Measurements from ENCODE around the gene SLC7A6. TPM values are rescaled to one million over a fixed set of nuclear protein-coding genes. Genes with fewer than 3 reads are reported as not detected.

The SLC7A6 gene
- total and polyA plus RNA-seq, 2 of the 13 experiments (the other 11 are each of a cell fraction or from before 2014, with no cell fraction given): 35.8 to 70.8 TPM

GRCh38 chr16:68281368-68282063, 17.2 kb downstream of the SLC7A6 start (continued):
- no peak for TF ChIP-seq ZKSCAN1 (IDR thresholded peaks at IDR 0.05; ENCODE audit: low read length)
- no peak for TF ChIP-seq TCF12 (IDR thresholded peaks at IDR 0.05)
- peak; percentile 70; the same call in 1 of the 2 replicates for TF ChIP-seq TCF12 (CRISPR knock-in tag; IDR thresholded peaks at IDR 0.05)
- peak; percentile 76; the same call in 1 of the 2 replicates for TF ChIP-seq ZSCAN9 (CRISPR knock-in tag; IDR thresholded peaks at IDR 0.05; ENCODE audit: borderline replicate concordance)
- TF ChIP-seq ZUFSP (CRISPR knock-in tag; IDR thresholded peaks at IDR 0.05; ENCODE audit: borderline replicate concordance): no peak
- TF ChIP-seq KLF12 (CRISPR knock-in tag; IDR thresholded peaks at IDR 0.05; ENCODE audit: borderline replicate concordance): peak; percentile 82; the same call in 1 of the 2 replicates
- TF ChIP-seq HDAC2 (CRISPR knock-in tag; IDR thresholded peaks at IDR 0.05): peak; percentile 96
- TF ChIP-seq AFF4 (CRISPR knock-in tag; IDR thresholded peaks at IDR 0.05): peak; percentile 62
- no peak; the same call in 1 of the 2 replicates for TF ChIP-seq EHMT2 (IDR thresholded peaks at IDR 0.05; ENCODE audit: borderline replicate concordance, low read depth, low read length)
- TF ChIP-seq NCOA5 (CRISPR knock-in tag; IDR thresholded peaks at IDR 0.05): no peak
- TF ChIP-seq ZNF121 (CRISPR knock-in tag; IDR thresholded peaks at IDR 0.05): peak; percentile 60; the same call in 1 of the 2 replicates
- peak; percentile 72; the same call in 1 of the 2 replicates for TF ChIP-seq DMAP1 (CRISPR knock-in tag; IDR thresholded peaks at IDR 0.05)
- TF ChIP-seq CENPX (CRISPR knock-in tag; IDR thresholded peaks at IDR 0.05): no peak
- no peak for TF ChIP-seq FOXP1 (IDR thresholded peaks at IDR 0.05)
- peak; percentile 94 for TF ChIP-seq FOXP1 (CRISPR knock-in tag; IDR thresholded peaks at IDR 0.05)
- TF ChIP-seq SOX5 (CRISPR knock-in tag; IDR thresholded peaks at IDR 0.05; ENCODE audit: borderline replicate concordance): peak; percentile 94
- no peak for TF ChIP-seq POLR2AphosphoS2 (IDR thresholded peaks at IDR 0.05; ENCODE audit: low read depth, low read length)
- TF ChIP-seq CHD2 (IDR thresholded peaks at IDR 0.05; ENCODE audit: low read depth, low read length): no peak
- peak; percentile 81 for TF ChIP-seq BHLHE40 (IDR thresholded peaks at IDR 0.05; ENCODE audit: low read length)
- peak; percentile 93; the same call in 1 of the 2 replicates for TF ChIP-seq ZSCAN29 (CRISPR knock-in tag; conservative IDR thresholded peaks at IDR 0.05)
- no peak for TF ChIP-seq PLRG1 (conservative IDR thresholded peaks at IDR 0.05)
- 0 out of 2 replicates have a peak, but pooled peaks have one; percentile 70 for TF ChIP-seq ZNF746 (CRISPR knock-in tag; IDR thresholded peaks at IDR 0.05)
- no peak for TF ChIP-seq SCMH1 (CRISPR knock-in tag; IDR thresholded peaks at IDR 0.05; ENCODE audit: borderline replicate concordance)
- TF ChIP-seq TOPORS (CRISPR knock-in tag; IDR thresholded peaks at IDR 0.05): 0 out of 2 replicates have a peak, but pooled peaks have one; percentile 56
- peak; percentile 86 for TF ChIP-seq ARNTL (CRISPR knock-in tag; IDR thresholded peaks at IDR 0.05)
- TF ChIP-seq ZNF724P (CRISPR knock-in tag; IDR thresholded peaks at IDR 0.05; ENCODE audit: borderline replicate concordance): no peak
- peak; percentile 92 for TF ChIP-seq FOSL2 (CRISPR knock-in tag; IDR thresholded peaks at IDR 0.05)
- TF ChIP-seq GATAD1 (CRISPR knock-in tag; IDR thresholded peaks at IDR 0.05): peak; percentile 76
